ENCODE measurements around the gene MYT1. TPM values are rescaled to one million over a fixed set of nuclear protein-coding genes. Genes with fewer than 3 reads are reported as not detected.

Gene MYT1
- total and polyA plus RNA-seq, 2 of the 8 experiments (the other 6 are each of a cell fraction or from before 2014, with no cell fraction given): 0.63 to 2.0 TPM

DNA sequence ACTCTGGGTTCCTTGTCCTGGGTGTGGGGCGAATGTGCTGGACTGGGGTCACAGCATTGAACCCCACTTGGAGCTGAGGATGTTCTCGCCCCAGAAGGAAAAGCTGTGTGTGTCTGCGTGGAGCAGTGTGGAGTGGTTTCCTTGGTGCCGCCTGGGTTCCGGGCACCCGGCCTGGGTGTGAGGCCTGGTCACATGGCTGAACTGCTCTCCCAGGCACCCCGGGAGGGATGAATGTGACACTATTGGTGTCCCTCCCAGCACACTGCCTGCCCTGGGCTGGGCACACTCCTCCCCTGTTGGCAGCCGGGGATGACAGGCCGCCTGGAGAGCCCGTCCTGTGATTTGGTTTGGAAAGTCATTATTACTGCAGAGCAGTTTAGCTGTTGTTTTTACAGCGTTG is 12.3 kb downstream of the MYT1 start (continued):
- no peak for TF ChIP-seq TBP (IDR thresholded peaks at IDR 0.05; ENCODE audit: low read depth, low read length)
- TF ChIP-seq SUZ12 (IDR thresholded peaks at IDR 0.05; ENCODE audit: low read length): no peak
- no peak for TF ChIP-seq BACH1 (IDR thresholded peaks at IDR 0.05; ENCODE audit: low read length)
- TF ChIP-seq, protein P1, sequence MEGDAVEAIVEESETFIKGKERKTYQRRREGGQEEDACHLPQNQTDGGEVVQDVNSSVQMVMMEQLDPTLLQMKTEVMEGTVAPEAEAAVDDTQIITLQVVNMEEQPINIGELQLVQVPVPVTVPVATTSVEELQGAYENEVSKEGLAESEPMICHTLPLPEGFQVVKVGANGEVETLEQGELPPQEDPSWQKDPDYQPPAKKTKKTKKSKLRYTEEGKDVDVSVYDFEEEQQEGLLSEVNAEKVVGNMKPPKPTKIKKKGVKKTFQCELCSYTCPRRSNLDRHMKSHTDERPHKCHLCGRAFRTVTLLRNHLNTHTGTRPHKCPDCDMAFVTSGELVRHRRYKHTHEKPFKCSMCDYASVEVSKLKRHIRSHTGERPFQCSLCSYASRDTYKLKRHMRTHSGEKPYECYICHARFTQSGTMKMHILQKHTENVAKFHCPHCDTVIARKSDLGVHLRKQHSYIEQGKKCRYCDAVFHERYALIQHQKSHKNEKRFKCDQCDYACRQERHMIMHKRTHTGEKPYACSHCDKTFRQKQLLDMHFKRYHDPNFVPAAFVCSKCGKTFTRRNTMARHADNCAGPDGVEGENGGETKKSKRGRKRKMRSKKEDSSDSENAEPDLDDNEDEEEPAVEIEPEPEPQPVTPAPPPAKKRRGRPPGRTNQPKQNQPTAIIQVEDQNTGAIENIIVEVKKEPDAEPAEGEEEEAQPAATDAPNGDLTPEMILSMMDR (IDR thresholded peaks at IDR 0.05; ENCODE audit: control extremely low read depth in 1 of 3, insufficient read depth in 1 of 3, low read depth in 1 of 3, low read length in 3 of 3): no peak

Measured in H1 (cell line).